Heart left ventricle (tissue), 13 donors: ENCODE results near the gene LANCL2.

Experiments used
- POLR2A ChIP-seq, 2 donors: fragments of 450-650 bp; IDR thresholded peaks; one replicate each; pipeline ENCODE4 v1.6.1; 2017; ENCODE audit warnings: antibody characterized with exemption in 2 of 2, mild to moderate bottlenecking in 2 of 2, moderate library complexity in 2 of 2
- TF ChIP-seq, protein P1 (sequence below), 12 donors: fragments of 200-600 bp; sonication (generic) in 4 of 12; IDR thresholded peaks; one replicate each; pipeline versions ENCODE4 v1.5.0 to v1.8.0; 2018 to 2022; ENCODE audit warnings: antibody characterized with exemption in 12 of 12, mild to moderate bottlenecking in 5 of 12
- donor health status: ischemic (EF 13 %, LVEDD 7.1; RV severe dilation, severe dysfunction).
- donor health status: DM: no; HTN: yes; CAD: no.
- donor health status: DM: no; HTN: no; CAD: no.
- donor health status: ischemic (EF 25% LVEDD 6.9; RV normal size, moderate dysfunction).
- donor health status: ischemic (EF 25% LVEDD 5.7; RV mildly dilated, moderate dysfunction).
- donor health status: ischemic (EF 35%, LVEDD 5.7; RV mildly dilated, moderate dysfunction).
- donor health status: nonischemic (EF 11% LVEDD 7.7; RV severe dilation, severe dysfunction).
- donor health status: DM: yes; HTN: yes; CAD: no.
- donor health status: PGD.
- donor health status: ischemic (EF 29% LVEDD 5.4; RV normal size, mild dysfunction).
- donor health status: nonischemic (EF 23%, LVEDD 6.1; RV moderate dilation, normal function).

DNA sequence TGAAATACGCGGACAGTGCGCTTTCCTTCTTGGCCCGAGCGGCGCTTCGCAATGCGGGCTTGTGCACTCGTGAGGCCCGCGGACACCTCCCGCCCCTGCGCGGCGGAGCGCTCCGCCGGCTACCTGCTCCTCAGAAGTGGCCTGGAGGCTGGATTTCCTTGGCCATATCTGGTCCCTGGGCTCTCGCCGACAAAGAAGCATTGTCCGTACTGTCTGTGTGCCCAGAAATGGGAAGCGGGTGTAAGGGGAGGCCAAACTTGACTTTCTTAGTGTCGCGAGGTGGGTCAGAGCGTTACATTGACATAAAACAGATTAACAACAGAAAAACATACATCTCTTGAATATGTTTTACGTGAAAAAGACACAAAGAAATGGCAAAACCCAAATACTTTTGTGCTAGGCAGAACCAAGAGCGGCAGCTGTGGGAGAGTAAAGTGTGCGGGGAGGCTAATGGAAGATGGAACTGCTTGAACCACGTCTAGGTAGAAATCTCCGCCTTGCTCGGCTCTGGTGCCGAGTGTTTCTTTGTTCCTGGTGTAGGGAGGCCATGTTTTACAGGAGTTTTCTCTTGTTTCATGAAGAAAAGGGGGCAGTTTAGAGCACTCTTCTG, 1.4 kb downstream of the LANCL2 start:
- TF ChIP-seq, protein P1, sequence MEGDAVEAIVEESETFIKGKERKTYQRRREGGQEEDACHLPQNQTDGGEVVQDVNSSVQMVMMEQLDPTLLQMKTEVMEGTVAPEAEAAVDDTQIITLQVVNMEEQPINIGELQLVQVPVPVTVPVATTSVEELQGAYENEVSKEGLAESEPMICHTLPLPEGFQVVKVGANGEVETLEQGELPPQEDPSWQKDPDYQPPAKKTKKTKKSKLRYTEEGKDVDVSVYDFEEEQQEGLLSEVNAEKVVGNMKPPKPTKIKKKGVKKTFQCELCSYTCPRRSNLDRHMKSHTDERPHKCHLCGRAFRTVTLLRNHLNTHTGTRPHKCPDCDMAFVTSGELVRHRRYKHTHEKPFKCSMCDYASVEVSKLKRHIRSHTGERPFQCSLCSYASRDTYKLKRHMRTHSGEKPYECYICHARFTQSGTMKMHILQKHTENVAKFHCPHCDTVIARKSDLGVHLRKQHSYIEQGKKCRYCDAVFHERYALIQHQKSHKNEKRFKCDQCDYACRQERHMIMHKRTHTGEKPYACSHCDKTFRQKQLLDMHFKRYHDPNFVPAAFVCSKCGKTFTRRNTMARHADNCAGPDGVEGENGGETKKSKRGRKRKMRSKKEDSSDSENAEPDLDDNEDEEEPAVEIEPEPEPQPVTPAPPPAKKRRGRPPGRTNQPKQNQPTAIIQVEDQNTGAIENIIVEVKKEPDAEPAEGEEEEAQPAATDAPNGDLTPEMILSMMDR (IDR thresholded peaks at IDR 0.05) = no peak
- no peak for TF ChIP-seq POLR2A (IDR thresholded peaks at IDR 0.05)
